Left ventricle myocardium inferior (tissue), 1 donor: ENCODE results near the gene CTTN. TPM values are rescaled to one million over a fixed set of nuclear protein-coding genes. Genes with fewer than 3 reads are reported as not detected.

Source experiments
- DNase-seq: peaks from one replicate; pipeline ENCODE4 v3.0.0-alpha.2; 2020
- H3K27ac ChIP-seq: fragments of 200-600 bp; replicated peaks from 2 replicates; pipeline ENCODE4 v1.8.0; 2021
- H3K27me3 ChIP-seq: fragments of 200-600 bp; 2 replicates; pipeline ENCODE4 v1.8.0; 2021; ENCODE audit warnings: low read depth
- H3K36me3 ChIP-seq: fragments of 200-600 bp; 2 replicates; pipeline ENCODE4 v1.8.0; 2021
- H3K4me1 ChIP-seq: fragments of 200-600 bp; 2 replicates; pipeline ENCODE4 v1.8.0; 2021
- H3K4me3 ChIP-seq: fragments of 200-600 bp; 2 replicates; pipeline ENCODE4 v1.8.0; 2021; ENCODE audit warnings: mild to moderate bottlenecking, moderate library complexity
- H3K9me3 ChIP-seq: fragments of 200-600 bp; replicated peaks from 2 replicates; pipeline ENCODE4 v1.8.0; 2021
- intact Hi-C: fragments of 100-400 bp; cut with micrococcal nuclease; formaldehyde crosslinking; loops from one replicate; pipeline ENCODE4 v1.11.0; 2022
- total RNA-seq: library from RNA; stranded (reverse); fragmentation: NEBNext Ultra II Directional; extraction: Animal tissue kit (Norgen Biotek cat#: 25700); gene quantifications from one replicate; pipeline ENCODE4 v1.2.1, GENCODE V29; 2021
- TF ChIP-seq, protein P1 (sequence below): fragments of 200-600 bp; IDR thresholded peaks from 2 replicates; pipeline ENCODE4 v1.8.0; 2021; ENCODE audit warnings: antibody characterized with exemption, mild to moderate bottlenecking, borderline replicate concordance
- donor health status: DM: no; HTN: yes; CAD: no; lungs with severe emphysema.

CTTN gene
- total RNA-seq, 1 donor from 2014 or later, result 144 TPM

DNA sequence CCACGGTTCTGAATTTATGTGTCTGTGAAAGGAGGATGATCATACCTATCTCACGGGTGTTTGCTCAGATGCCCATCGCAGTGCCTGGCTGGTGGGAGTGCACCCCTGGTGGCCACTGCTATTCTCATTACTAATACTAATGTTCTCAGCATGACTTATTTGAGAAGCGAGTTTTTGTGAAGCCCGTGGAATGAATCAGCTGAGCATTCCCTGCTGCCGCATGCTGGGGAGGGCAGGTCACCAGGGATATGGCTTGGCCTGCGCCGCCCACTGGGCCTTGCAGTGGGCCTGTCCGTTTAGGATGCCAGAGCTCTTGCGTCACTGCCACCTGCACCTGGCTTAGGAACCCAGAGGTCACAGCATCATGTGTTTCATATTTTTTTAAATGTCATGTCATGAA, 16.9 kb downstream of the CTTN start:
- Histone ChIP-seq H3K4me1 (peaks cover 18% of the 10 kb centered on the region), H3K27ac (no peak overlapping the region), H3K9me3 (no peaks in the 10 kb centered on the region), H3K36me3 (peaks cover 99% of the 10 kb centered on the region), H3K4me3 (no peak overlapping the region), H3K27me3 (no peaks in the 10 kb centered on the region)
- intact Hi-C loops, result no loop called here
- DNase-seq, result no peak
- TF ChIP-seq, protein P1, sequence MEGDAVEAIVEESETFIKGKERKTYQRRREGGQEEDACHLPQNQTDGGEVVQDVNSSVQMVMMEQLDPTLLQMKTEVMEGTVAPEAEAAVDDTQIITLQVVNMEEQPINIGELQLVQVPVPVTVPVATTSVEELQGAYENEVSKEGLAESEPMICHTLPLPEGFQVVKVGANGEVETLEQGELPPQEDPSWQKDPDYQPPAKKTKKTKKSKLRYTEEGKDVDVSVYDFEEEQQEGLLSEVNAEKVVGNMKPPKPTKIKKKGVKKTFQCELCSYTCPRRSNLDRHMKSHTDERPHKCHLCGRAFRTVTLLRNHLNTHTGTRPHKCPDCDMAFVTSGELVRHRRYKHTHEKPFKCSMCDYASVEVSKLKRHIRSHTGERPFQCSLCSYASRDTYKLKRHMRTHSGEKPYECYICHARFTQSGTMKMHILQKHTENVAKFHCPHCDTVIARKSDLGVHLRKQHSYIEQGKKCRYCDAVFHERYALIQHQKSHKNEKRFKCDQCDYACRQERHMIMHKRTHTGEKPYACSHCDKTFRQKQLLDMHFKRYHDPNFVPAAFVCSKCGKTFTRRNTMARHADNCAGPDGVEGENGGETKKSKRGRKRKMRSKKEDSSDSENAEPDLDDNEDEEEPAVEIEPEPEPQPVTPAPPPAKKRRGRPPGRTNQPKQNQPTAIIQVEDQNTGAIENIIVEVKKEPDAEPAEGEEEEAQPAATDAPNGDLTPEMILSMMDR, result peak; percentile 11

GRCh38 chr11:70415642-70416395, 17.5 kb downstream of the CTTN start:
- peaks cover 99% of the 10 kb centered on the region for H3K36me3 ChIP-seq
- intact Hi-C loops, result no loop called here
- H3K27ac ChIP-seq, result no peak overlapping the region
- H3K27me3 ChIP-seq, result no peaks in the 10 kb centered on the region
- H3K9me3 ChIP-seq, result no peaks in the 10 kb centered on the region
- TF ChIP-seq, protein P1, result no peak
- H3K4me3 ChIP-seq, result no peak overlapping the region
- DNase-seq, result no peak
- H3K4me1 ChIP-seq, result peaks cover 14% of the 10 kb centered on the region

DNA sequence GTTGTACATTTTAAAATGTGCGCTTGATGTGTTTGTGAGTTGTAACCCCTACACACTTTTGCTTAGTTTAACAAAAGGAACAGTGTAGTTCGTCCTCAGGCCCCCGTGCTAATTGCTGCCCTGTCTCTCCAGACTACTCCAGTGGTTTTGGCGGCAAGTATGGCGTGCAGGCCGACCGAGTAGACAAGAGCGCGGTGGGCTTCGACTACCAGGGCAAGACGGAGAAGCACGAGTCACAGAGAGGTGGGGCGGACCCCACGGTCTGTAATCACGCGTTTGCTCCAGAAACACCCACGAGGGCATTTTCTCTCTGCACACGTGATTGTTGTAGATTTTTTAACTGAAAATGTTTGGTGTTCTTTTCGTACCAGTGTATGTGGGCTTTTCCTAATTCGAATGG, 18.6 kb downstream of the CTTN start:
- Histone ChIP-seq H3K9me3 (no peaks in the 10 kb centered on the region), H3K27me3 (no peaks in the 10 kb centered on the region), H3K4me1 (peaks cover 3% of the 10 kb centered on the region), H3K36me3 (peaks cover 99% of the 10 kb centered on the region), H3K4me3 (no peak overlapping the region), H3K27ac (no peak overlapping the region)
- TF ChIP-seq, protein P1, result no peak
- intact Hi-C loops, result no loop called here
- no peak for DNase-seq

- Histone ChIP-seq H3K36me3 (peaks cover 99% of the 10 kb centered on the region), H3K4me1 (no peaks in the 10 kb centered on the region), H3K27me3 (no peaks in the 10 kb centered on the region), H3K9me3 (no peaks in the 10 kb centered on the region), H3K4me3 (no peak overlapping the region), H3K27ac (no peak overlapping the region)
- TF ChIP-seq, protein P1, result no peak
- no peak for DNase-seq
- intact Hi-C loops, result no loop called here
These were observed 19.8 kb downstream of the CTTN start for GRCh38 chr11:70418130-70418529.

DNA sequence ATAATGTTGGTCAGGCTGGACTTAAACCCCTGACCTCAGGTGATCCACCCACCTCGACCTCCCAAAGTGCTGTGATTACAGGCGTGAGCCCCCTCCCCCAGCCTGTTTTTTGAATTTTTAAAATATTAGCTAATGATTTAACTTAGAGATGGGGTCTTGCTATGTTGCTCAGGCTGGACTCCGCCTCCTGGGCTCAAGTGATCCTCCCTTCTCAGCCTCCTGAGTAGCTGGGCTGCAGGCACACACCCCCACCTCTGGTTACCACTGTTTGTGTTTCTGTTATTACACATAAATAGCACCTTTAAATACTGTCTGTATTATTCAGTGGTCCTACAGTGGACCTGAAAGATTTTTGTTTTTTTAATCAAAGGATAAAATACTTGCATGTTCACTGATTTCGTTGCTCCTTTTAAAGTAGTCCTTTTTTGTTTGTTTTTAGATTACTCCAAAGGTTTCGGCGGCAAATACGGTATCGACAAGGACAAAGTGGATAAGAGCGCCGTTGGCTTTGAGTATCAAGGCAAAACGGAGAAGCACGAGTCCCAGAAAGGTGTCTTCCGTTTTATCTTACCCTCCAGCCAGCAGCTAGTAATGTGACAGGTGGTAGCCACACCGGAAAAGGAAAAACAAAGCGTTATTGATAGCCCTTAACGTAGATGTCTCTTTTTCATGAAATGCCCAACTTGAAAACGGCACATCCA, 21.1 kb downstream of the CTTN start:
- Histone ChIP-seq H3K9me3 (no peaks in the 10 kb centered on the region), H3K4me3 (no peak overlapping the region), H3K27me3 (no peaks in the 10 kb centered on the region), H3K27ac (no peak overlapping the region), H3K36me3 (peaks cover 99% of the 10 kb centered on the region), H3K4me1 (no peaks in the 10 kb centered on the region)
- TF ChIP-seq, protein P1, result no peak
- no peak for DNase-seq
- intact Hi-C loops, result no loop called here
